GM19438 (cell line): Measurements from ENCODE around the gene KRTAP4-8.
"Not testable (repeated sequence)": the region's sequence is repeated elsewhere in the genome, so short reads cannot be mapped to it uniquely, and the experiment has no call there.

Source experiments
- ATAC-seq: cut with Tn5 transposase; IDR thresholded peaks from one replicate; pipeline ENCODE4 v1.9.1; 2021; ENCODE audit warnings: low read depth; ENCODE audit not compliant: unreplicated experiment

KRTAP4-8 gene

DNA sequence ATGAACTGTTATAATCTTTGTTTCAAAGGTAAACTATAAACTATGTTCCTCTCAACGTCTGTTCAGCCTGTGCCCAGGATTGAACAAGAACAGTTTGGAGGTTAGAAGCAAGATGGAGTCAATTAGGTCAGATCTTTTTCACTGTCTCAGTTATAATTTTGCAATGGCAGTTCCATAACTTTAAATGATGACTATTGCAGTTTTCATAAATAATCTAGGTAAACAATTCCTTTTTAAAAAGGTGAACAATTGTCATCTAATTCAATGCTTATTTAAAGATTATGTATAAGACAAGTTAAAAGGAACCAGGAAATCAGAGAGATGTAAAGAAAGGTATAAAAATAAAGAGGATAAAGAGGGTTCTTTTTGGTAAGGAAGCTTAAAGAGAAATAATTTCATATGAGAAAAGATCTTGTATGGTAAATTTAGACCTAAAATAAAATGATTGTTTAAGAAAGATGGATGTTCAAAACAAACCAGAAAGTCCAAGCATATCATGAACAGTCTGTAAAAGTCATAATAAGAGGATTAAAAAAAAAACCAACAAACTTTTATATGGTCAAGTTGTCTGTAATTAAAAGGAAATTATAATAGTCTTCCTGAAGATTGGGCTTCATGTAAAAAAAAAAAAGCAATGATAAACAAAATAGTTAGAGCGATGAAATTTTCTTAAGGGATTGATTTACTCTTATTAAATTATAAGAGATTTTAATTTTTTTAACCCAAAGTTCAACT is 13.4 kb upstream of the KRTAP4-8 start:
- ATAC-seq = no peak

GRCh38 chr17:41108728-41109386 is 10.9 kb upstream of the KRTAP4-8 start:
- ATAC-seq = not testable (repeated sequence)

GRCh38 chr17:41107941-41108450 is 10.1 kb upstream of the KRTAP4-8 start:
- ATAC-seq = no peak

DNA sequence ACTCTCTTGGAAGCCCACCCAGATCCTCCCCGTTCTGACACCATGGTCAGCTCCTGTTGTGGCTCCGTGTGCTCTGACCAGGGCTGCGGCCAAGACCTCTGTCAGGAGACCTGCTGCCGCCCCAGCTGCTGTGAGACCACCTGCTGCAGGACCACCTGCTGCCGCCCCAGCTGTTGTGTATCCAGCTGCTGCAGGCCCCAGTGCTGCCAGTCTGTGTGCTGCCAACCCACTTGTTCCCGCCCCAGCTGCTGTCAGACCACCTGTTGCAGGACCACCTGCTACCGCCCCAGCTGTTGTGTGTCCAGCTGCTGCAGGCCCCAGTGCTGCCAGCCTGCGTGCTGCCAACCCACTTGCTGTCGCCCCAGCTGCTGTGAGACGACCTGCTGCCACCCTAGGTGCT is 7.4 kb upstream of the KRTAP4-8 start, which contains the start of gene KRTAP4-9:
Gene KRTAP4-9, plus strand, starts transcription at position 43 of the 400 bp plus-strand sequence. Its CDS starts 0 bp downstream, at position 43.
- ATAC-seq = not testable (repeated sequence)

DNA sequence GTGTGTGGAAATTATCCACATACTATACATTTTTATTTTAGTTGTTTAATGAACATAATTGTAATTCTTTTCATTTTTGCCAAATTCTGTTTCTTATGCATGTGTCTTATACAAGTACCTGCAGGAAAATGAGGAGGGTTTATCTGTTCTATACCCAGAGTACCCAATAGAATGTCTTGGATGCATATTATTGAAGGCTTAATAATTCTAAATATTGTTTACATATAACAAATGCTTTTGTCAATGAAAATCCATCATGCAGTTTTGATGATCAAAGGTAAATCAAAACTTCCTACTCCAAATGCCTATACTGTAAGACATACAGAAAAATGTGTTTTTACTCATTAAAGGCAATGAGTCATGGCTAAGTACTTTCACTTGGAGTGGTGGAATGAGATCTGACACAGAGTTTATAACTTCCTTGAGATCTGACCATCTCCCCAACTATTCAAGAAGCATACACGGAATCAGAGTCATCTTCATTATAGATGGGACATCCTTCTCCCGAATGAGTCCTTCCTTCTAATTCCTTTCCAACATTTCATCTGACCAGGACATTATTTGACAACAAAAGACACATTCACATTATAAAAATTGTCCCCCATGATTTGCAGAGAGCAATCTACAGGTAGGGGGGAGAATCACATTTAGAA is 6.6 kb upstream of the KRTAP4-8 start:
- ATAC-seq = not testable (repeated sequence)

DNA sequence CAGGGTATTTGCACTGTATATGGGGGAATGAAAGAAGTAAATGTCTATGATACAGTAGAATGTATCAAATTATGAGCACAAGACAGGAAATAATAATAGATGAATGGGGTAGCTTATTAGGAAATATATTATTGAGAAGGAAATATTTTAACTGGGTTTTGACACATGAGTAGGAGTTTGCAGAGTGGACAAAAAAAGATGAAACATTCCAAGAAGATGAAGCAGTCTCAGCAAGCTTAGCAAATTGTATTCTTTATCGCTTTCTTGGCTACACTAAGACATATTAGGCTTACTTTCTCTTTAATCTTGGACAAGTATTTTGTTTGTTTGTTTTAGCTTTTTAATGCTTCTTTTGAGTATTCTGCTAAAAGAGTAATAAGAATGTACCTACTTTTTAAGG is 6.0 kb upstream of the KRTAP4-8 start:
- ATAC-seq = no peak

DNA sequence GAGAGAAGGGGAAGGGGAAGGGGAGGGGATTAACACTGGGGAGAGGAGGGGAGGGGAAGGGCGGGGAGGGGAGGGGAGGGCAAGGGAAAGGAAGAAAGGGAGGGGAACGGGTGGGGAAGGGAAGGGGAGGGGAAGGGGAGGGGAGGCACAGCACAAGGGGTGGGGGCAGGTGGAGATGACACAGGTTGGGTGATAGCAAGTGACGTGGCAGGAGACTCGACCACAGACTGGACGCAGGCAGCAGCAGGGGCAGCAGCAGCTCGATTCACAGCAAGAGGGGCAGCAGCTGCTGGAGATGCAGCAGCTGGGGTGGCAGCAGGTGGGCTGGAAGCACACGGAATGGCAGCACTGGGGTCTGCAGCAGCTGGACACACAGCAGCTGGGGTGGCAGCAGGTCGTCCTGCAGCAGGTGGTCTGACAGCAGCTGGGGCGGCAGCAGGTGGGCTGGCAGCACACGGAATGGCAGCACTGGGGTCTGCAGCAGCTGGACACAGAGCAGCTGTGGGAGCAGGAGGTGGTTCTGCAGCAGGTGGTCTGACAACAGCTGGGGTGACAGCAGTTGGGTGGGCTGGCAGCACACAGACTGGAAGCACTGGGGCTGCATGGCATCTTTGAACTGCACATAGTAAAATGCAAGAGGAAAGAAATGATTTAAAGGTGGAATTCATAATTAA is 3.8 kb upstream of the KRTAP4-8 start, which contains the start of gene KRTAP4-16:
Gene KRTAP4-16, minus strand, starts transcription at position 624 of the 674 bp plus-strand sequence. Its CDS starts 0 bp downstream, at position 624.
- no peak for ATAC-seq

DNA sequence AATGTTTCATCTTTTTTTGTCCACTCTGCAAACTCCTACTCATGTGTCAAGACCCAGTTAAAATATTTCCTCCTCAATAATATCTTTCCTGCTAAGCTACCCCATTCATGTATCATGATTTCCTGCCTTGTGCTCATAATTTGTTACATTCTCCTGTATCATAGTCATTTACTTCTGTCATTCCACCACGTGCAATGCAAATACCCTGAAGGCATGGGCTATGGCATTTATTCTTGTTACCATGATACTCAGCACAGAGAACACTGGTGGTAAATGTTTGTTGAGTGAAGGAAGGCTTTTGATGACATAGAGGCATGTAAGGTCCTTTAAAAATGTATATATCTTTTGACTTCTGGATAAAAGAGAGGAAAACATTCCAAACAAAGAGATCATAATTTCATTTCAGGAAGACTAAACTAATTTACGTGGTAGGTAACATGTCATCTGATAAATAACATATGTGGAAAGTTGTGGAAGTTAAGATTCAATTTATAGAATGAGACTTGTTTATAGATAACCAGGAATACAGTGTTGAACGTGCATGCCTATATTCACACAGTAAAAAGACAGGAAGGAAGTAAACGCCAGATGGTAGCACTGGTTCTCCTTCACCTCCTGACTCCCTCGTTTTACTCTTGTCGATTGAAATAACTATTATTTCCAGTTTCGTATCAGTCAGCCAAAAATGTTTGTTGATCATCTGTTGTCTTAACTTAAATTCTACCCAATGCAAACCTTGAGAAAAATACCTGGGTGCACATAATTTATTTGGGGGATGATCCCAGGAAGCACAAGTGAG is 1.9 kb upstream of the KRTAP4-8 start:
- ATAC-seq = not testable (repeated sequence)

DNA sequence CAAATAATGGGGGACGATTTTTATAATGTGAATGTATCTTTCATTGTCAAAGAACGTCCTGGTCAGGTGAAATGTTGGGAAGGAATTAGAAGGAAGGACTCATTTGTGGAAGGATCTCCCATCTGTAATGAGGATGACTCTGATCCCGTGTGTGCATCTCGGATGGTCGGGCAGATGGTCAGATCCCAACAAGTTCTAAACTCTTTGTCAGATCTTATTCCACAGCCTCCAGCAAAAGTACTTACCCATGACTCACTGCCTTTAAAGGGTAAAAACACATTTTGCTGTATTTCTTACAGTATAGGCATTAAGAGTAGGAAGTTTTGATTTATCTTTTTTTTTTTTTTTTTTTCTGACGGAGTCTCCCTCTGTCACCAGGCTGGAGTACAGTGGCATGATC is 539 bp upstream of the KRTAP4-8 start:
- ATAC-seq = no peak

- no peak for ATAC-seq
Observed at GRCh38 chr17:41096055-41096454, 1.9 kb downstream of the KRTAP4-8 start.

DNA sequence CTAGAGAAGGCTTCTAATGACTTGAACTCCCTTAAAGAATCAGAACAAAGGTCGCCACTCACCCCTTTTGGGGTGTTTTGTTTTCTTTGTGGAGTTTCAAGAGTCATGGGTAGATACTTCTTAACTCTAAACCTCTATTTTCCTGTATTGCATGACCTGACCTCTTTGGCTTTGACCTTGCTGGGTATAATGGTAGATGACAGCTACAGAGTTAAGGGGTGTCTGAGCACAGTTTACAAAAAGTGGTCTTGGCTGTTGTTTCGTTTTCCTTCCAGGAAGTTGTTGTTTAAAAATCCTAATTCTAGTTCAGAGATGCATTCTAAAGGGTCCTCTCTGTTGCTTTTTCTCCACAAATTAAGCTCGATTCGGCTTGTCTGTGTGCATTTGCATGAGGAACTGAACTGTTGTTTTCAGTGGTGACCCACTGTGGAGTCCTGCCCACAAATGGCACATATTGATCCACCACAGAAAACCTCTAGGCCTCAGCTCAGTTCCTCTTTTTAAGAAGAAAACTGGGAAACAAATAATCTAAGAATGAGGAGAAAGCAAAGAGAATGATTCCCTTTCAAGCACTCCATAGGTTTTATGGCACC is 9.1 kb downstream of the KRTAP4-8 start:
- not testable (repeated sequence) for ATAC-seq

DNA sequence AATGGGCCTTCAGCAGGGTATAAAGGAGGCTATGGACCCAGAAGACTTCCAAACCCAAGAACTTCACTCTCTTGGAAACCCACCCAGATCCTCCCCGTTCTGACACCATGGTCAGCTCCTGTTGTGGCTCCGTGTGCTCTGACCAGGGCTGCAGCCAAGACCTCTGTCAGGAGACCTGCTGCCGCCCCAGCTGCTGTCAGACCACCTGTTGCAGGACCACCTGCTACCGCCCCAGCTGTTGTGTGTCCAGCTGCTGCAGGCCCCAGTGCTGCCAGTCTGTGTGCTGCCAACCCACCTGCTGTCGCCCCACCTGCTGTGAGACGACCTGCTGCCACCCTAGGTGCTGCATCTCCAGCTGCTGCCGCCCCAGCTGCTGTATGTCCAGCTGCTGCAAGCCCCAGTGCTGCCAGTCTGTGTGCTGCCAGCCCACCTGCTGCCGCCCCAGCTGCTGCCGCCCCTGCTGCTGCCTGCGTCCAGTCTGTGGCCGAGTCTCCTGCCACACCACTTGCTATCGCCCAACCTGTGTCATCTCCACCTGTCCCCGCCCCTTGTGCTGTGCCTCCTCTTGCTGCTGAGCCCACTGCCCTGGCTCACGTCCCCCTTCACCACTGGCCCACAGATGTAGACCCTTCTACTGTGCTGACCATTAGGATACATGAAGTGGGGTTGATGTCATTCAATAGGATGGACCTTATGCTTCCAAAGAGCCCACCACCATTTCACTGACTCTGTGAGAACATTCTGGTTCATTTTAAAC is 13.7 kb downstream of the KRTAP4-8 start, which contains the start of gene KRTAP4-7:
Gene KRTAP4-7, plus strand, starts transcription at position 51 of the 757 bp plus-strand sequence. Its CDS starts 57 bp downstream, at position 108.
- not testable (repeated sequence) for ATAC-seq

- not testable (repeated sequence) for ATAC-seq
Observed at GRCh38 chr17:41083427-41083826, 14.5 kb downstream of the KRTAP4-8 start.

GRCh38 chr17:41082626-41083025 is 15.3 kb downstream of the KRTAP4-8 start:
- no peak for ATAC-seq

DNA sequence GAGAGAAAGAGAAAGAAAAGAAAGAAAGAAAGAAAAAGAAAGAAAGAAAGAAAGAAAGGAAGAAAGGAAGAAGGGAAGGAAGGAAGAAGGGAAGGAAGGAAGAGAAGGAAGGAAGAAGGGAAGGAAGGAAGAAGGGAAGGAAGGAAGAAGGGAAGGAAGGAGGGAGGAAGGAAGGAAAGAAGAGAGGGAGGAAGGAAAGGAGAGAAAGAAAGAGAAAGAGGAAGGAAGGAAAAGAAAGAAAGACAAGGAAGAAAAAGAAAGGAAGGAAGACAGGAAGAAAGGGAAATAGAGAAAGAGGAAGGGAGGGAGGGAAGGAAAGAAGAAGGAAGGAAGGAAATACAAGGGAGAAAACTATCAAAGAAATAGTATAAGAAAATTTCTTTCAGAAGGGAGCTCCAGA is 21.2 kb downstream of the KRTAP4-8 start:
- ATAC-seq = no peak

DNA sequence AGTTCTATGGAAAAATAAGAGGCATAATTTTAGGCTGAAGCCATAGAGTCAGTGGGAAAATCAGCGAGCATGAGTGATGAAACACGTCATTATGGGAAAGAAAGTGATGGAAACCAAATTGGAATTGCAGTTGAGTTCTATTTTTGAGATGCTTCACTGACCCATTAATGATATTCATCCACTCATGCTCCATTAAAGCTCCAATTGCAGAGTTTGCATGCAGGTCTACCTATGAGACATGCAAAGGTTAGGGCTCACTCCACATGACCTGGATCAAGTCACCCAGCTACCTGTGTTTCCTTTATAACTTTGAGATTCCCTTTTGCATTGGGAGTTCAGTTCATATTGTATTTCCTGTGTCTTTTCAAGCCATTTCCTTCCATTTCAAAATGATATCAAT is 24.3 kb downstream of the KRTAP4-8 start:
- no peak for ATAC-seq

- no peak for ATAC-seq
Observed at GRCh38 chr17:41071606-41072360, 26.2 kb downstream of the KRTAP4-8 start.

DNA sequence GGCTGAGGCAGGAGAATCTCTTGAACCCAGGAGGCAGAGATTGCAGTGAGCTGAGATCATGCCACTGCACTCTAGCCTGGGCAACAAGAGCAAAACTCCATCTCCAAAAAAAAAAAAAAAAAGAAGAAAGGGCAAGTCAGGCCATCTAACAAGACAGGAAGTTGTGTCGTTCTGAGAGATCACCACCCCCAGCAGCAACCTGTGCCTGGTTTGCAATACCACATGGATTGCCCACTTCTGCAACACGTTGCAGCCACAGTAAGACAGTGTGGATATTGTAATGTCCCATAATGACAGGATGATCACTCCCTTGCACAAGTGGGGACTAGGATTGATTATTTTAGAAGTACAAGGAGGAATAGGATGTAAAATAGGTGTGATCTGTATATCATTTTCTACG is 28.9 kb downstream of the KRTAP4-8 start:
- ATAC-seq = no peak
